Ureter (tissue), 1 donor: ENCODE data around the gene PLA2G4B. TPM values are rescaled to one million over a fixed set of nuclear protein-coding genes. Genes with fewer than 3 reads are reported as not detected.
A peak's percentile ranks its signal among the peaks of the same experiment; 100 is the strongest.
"Not testable (repeated sequence)": the region's sequence is repeated elsewhere in the genome, so short reads cannot be mapped to it uniquely, and the experiment has no call there.

Experiments
- DNase-seq: peaks from one replicate; pipeline ENCODE4 v3.0.0-alpha.2; 2020; ENCODE audit warnings: low spot score
- total RNA-seq: library from RNA; stranded (reverse); gene quantifications from one replicate; pipeline ENCODE4 v1.2.4, GENCODE V29; 2023
- donor health status: DM: yes; HTN: yes; CAD: no.

PLA2G4B gene
- total RNA-seq, 1 donor from 2014 or later: 30.0 TPM

- no peak for DNase-seq
These were observed 11.3 kb upstream of the PLA2G4B start for GRCh38 chr15:41827290-41827879.

DNA sequence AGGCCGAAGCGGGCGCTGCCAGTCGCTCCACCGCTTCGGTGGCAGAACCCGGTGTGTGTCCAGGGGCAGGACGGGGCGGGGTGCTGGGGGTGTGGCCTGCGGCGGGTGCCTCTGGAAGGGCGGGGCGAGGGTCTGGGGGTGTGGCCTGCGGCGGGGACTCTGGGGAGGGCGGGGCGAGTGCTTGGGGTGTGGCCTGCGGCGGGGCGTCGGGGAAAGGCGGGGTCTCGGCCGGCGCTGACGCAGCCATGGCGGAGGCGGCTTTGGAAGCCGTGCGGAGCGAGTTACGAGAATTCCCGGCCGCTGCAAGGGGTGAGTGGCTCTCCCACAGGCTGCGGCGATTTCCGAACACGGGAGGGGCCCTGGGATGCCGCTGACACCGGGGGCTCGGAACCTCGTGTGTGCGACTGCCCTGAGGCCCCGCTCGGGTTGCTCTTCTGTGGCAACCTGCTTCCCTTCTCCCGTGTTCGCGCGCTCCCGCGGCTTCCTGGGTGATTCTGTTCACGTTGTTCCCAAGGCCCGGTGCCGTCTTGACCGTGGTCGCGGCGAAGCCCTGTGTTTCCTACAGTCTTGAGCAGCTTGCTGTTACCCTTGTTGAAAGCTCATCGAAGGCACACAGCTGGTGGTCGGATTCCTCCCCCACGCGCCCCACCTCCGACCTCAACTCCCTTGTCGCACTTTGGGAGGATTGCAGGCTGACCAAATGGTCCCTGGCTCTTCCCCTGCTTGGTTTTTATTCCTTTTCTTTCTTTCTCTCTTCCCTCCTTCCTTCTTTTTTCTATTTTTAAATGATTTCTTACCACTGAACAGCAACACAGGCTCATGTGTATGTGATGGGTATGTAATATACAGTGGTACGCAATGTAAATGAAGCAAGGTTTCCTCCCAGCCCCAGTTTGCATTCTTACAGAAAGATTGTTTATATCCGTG lies 10.5 kb upstream of the PLA2G4B start, which contains the start of gene JMJD7:
JMJD7 (plus strand) TSS at position 213 of the 927 bp plus-strand sequence; CDS start at position 246, 33 bp downstream.
- peak; percentile 97 for DNase-seq

DNA sequence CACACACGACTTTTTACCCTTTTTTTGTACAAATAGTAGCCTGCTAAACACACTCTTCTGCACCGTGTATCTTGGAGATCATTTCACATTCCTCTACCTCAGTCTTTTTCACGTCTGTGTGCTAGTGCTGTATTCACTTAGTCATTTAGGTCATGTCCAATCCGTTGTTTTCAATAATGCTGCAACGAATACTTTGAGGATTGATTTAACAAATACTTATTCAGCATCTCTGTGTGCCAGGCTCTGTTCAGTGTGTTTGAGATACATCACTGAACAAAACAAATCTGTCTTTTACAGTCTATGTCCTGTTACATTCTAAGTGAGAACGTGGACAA lies 9.9 kb upstream of the PLA2G4B start:
- no peak for DNase-seq

GRCh38 chr15:41829959-41830646 lies 8.5 kb upstream of the PLA2G4B start:
- DNase-seq: no peak

GRCh38 chr15:41831291-41831690 lies 7.4 kb upstream of the PLA2G4B start:
- DNase-seq: not testable (repeated sequence)

GRCh38 chr15:41832208-41832607 lies 6.4 kb upstream of the PLA2G4B start:
- no peak for DNase-seq

- peak; percentile 87 for DNase-seq
These were observed 5.8 kb upstream of the PLA2G4B start for GRCh38 chr15:41832875-41833274.

- DNase-seq: no peak
These were observed 4.6 kb upstream of the PLA2G4B start for GRCh38 chr15:41834096-41834495.

DNA sequence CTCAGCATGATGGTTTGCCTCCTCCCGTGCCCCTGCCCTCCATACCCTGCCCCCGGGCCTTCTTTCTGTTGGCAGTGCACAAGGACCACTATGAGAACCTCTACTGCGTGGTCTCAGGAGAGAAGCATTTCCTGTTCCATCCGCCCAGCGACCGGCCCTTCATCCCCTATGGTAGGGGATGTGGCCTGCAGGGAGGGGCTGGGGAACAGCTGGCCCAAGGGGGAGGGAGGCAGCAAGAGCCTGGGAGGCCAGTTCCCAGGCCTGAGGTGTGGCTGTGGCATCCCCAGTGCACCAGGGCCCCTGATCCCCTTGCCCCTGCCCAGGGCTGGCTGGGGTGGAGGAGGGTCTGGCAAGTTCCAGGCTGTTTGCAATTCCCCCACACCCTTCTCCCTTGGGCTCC lies 2.6 kb upstream of the PLA2G4B start:
- no peak for DNase-seq

- no peak for DNase-seq
These were observed 1.8 kb upstream of the PLA2G4B start for GRCh38 chr15:41836713-41837454.

GRCh38 chr15:41839781-41840491 lies 1.3 kb downstream of the PLA2G4B start:
- DNase-seq: no peak

DNA sequence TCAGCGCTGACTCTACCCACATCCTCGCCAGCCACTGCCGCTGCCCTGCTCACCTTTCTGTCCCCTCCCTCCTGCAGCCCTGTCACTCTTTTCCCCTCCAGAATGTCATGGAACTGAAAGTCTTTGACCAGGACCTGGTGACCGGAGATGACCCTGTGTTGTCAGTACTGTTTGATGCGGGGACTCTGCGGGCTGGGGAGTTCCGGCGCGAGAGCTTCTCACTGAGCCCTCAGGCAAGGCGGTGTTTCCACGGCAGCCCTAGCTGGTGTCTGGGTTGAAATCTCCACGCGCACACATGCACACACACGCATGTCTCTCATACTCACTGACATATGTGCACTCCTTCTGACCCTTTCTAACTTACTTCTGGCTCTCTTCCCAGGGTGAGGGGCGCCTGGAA lies 2.0 kb downstream of the PLA2G4B start:
- DNase-seq: no peak

GRCh38 chr15:41841131-41841530 lies 2.5 kb downstream of the PLA2G4B start:
- DNase-seq: no peak

- DNase-seq: no peak
These were observed 3.6 kb downstream of the PLA2G4B start for GRCh38 chr15:41842229-41842628.

DNA sequence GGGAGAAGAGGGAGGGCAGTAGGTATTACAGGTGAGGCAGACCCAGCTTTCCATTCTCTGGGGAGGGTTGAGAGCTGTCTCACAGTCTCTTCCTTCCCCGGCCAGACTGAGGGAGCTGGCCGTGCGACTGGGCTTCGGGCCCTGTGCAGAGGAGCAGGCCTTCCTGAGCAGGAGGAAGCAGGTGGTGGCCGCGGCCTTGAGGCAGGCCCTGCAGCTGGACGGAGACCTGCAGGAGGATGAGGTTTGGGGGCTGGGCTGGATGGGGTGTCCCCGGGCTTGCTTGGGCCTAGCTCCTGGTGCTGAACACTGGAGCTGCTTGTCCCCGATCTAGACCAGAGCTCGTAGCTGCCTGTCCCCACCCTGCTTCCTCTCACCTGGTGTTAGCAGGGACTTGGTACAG lies 4.9 kb downstream of the PLA2G4B start:
- no peak for DNase-seq

DNA sequence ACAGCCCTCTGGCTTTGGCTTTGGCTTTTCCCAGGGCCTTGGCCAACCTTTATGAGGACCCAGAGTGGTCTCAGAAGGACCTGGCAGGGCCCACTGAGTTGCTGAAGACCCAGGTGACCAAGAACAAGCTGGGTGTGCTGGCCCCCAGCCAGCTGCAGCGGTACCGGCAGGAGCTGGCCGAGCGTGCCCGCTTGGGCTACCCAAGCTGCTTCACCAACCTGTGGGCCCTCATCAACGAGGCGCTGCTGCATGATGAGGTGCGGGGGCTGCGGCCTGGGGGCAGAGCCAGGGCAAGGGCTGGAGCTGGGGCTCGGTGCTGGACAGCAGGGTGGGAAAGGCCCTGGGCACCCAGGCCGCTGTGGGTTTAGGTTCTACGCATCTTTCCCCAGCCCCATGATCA lies 6.2 kb downstream of the PLA2G4B start:
- DNase-seq: no peak

DNA sequence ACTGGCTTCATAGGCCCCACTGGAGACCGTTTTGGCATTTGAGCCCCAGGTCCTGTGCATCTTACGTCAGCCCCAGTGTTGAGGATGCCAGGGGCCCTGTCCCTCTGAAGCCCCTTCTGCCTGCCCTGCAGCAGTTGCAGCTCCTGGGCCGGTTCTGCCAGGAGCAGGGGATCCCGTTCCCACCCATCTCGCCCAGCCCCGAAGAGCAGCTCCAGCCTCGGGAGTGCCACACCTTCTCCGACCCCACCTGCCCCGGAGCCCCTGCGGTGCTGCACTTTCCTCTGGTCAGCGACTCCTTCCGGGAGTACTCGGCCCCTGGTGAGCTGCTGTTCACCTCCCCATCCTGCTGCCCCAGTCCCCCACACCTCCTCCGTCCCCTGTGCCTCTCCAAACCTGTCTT lies 8.6 kb downstream of the PLA2G4B start:
- DNase-seq: no peak

- DNase-seq: no peak
These were observed 9.3 kb downstream of the PLA2G4B start for GRCh38 chr15:41847981-41848380.

DNA sequence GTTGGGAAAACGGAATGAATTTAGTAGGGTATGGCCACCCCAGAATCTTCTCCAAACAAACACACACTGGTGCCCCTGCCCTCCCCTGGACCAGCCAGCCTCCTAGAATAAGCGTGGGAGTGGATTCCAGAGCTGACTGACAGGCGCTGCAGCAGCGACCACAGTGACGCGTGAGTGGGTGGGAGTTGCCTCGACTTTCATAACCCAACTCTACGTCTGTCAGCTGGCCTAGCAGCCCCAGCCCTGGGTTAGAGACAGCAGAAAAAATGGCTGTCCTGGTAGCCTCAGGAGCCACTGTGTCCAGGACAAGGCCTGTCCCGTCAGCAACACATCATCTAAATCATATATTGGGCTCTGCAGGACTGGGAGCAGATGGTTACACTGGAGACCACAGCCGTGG lies 10.0 kb downstream of the PLA2G4B start:
- no peak for DNase-seq

GRCh38 chr15:41849204-41849603 lies 10.6 kb downstream of the PLA2G4B start:
- no peak for DNase-seq

DNA sequence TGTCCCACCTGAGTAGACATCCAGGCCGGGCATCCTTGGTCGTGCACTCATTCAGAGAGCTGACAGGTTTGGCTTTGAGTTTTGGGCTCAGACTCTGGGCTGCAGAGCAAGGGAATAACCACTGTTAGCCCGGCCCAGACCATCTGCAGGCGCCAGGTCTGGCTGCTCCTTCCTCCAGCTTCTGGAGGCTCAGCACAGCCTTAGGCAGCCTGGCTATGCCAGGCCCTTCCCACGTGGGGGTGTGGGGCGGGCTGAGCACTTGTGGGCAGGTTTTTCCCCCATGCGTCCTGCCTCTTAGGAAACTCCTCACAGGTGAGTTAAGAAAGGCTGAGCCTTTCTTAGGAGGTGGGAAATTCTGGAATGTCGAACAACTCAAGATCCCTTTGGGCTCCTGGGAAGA lies 11.2 kb downstream of the PLA2G4B start:
- DNase-seq: no peak
